Stimulated activated memory B cell treated with anti-CD40 and anti-IgM and Interleukin-4, amounts not matched to agents 10 μg/mL and 1 μg/mL and 100 μg/mL, for 72 hours (primary cell): ENCODE measurements around the gene KLF2.
A peak's percentile ranks its signal among the peaks of the same experiment; 100 is the strongest.
"Not testable (repeated sequence)": the region's sequence is repeated elsewhere in the genome, so short reads cannot be mapped to it uniquely, and the experiment has no call there.

Source experiments
- ATAC-seq: fragments of 150-1000 bp; cut with Tn5 transposase; 2 replicates; pipeline ENCODE4 v1.10.0; 2021
- H3K27ac Mint-ChIP-seq: one replicate; pipeline ENCODE4 v1.8.0; 2022; ENCODE audit warnings: mild to moderate bottlenecking, mixed read lengths
- H3K27me3 Mint-ChIP-seq: one replicate; pipeline ENCODE4 v1.8.0; 2022; ENCODE audit warnings: mixed read lengths
- H3K36me3 Mint-ChIP-seq: one replicate; pipeline ENCODE4 v1.8.0; 2022; ENCODE audit warnings: mixed read lengths
- H3K4me1 Mint-ChIP-seq: one replicate; pipeline ENCODE4 v1.8.0; 2022; ENCODE audit warnings: mixed read lengths
- H3K4me3 Mint-ChIP-seq: one replicate; pipeline ENCODE4 v1.8.0; 2022; ENCODE audit warnings: mild to moderate bottlenecking, moderate library complexity, mixed read lengths
- H3K9me3 Mint-ChIP-seq: one replicate; pipeline ENCODE4 v1.8.0; 2022; ENCODE audit warnings: mixed read lengths

Gene KLF2

DNA sequence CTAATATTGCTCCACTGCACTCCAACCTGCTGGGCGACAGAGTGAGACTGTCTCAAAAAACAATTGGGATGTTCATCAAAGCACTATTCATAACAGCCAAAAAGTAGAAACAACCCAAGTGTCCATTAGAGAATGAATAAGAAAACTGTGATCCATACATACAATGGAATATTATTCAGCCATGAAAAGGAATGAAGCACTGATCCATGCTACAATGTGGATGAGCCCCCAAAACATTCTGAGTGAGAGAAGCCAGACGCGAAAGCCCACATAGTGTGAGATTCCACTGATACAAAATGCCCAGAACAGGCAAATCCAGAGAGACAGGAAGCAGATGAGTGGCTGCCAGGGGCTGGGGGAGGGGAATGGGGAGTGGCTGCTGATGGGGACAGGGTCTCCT, 16.0 kb downstream of the KLF2 start:
- Mint-ChIP-seq H3K36me3 (no peaks in the 10 kb centered on the region), H3K4me3 (no peak overlapping the region), H3K27me3 (no peaks in the 10 kb centered on the region), H3K9me3 (no peaks in the 10 kb centered on the region), H3K4me1 (peaks cover 59% of the 10 kb centered on the region), H3K27ac (no peak overlapping the region)
- ATAC-seq = no peak

DNA sequence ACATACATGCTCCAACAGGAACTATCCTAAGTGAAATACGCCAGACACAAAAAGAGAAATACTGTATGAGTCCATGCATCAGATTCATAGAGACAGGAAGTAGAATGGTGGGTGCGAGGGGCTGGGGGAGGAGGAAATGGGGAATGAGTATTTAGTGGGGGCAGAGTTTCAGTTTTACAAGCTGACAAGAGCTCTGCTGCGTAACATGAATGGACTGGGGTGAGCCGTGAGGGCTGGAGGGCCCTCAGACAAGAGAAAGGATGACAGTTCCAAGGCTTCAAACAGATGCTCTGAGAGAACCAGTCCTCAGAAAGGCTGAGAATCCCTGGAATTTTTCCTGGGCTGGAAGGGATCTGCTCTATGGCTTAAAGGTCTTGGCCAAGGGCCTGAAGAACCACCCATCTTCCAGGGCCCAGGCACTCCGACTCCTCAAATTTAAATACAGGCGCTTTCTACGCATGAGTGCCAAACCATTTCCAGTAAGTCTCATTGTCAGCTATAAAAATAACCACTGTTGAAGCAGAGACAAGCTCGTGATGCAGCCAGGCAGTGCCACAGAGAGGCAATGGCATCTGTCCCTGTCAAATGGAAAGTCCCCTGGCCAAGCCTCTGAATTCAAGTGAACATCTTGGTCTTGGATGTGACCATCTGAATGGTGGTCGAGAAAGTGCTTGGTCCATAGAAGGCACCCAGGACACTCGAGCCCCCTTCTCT, 17.5 kb downstream of the KLF2 start:
- no peaks in the 10 kb centered on the region for H3K9me3 Mint-ChIP-seq
- H3K4me3 Mint-ChIP-seq = peak overlapping the region; percentile 50
- H3K27ac Mint-ChIP-seq = peak overlapping the region; percentile 92
- no peaks in the 10 kb centered on the region for H3K36me3 Mint-ChIP-seq
- ATAC-seq = peak; percentile 90
- H3K27me3 Mint-ChIP-seq = no peaks in the 10 kb centered on the region
- peaks cover 54% of the 10 kb centered on the region for H3K4me1 Mint-ChIP-seq

GRCh38 chr19:16343156-16343555, 18.5 kb downstream of the KLF2 start:
- H3K27ac Mint-ChIP-seq = peak overlapping the region; percentile 92
- no peak for ATAC-seq
- H3K36me3 Mint-ChIP-seq = no peaks in the 10 kb centered on the region
- H3K27me3 Mint-ChIP-seq = no peaks in the 10 kb centered on the region
- no peaks in the 10 kb centered on the region for H3K9me3 Mint-ChIP-seq
- H3K4me1 Mint-ChIP-seq = peaks cover 44% of the 10 kb centered on the region
- no peak overlapping the region for H3K4me3 Mint-ChIP-seq

- H3K9me3 Mint-ChIP-seq = no peaks in the 10 kb centered on the region
- H3K4me1 Mint-ChIP-seq = peaks cover 33% of the 10 kb centered on the region
- no peaks in the 10 kb centered on the region for H3K27me3 Mint-ChIP-seq
- no peak overlapping the region for H3K4me3 Mint-ChIP-seq
- ATAC-seq = no peak
- peak overlapping the region; percentile 17 for H3K27ac Mint-ChIP-seq
- peaks cover 4% of the 10 kb centered on the region for H3K36me3 Mint-ChIP-seq
Measured at GRCh38 chr19:16345457-16345856, 20.8 kb downstream of the KLF2 start.

GRCh38 chr19:16347099-16347498, 22.5 kb downstream of the KLF2 start:
- H3K36me3 Mint-ChIP-seq, H3K9me3 Mint-ChIP-seq, ATAC-seq, H3K27me3 Mint-ChIP-seq, H3K4me3 Mint-ChIP-seq, H3K27ac Mint-ChIP-seq: not testable (repeated sequence)
- H3K4me1 Mint-ChIP-seq = peaks cover 37% of the 10 kb centered on the region

- no peaks in the 10 kb centered on the region for H3K9me3 Mint-ChIP-seq
- H3K4me1 Mint-ChIP-seq = peaks cover 36% of the 10 kb centered on the region
- ATAC-seq = no peak
- no peak overlapping the region for H3K27ac Mint-ChIP-seq
- no peaks in the 10 kb centered on the region for H3K27me3 Mint-ChIP-seq
- peaks cover 9% of the 10 kb centered on the region for H3K36me3 Mint-ChIP-seq
- no peak overlapping the region for H3K4me3 Mint-ChIP-seq
Measured at GRCh38 chr19:16347706-16348105, 23.1 kb downstream of the KLF2 start.

DNA sequence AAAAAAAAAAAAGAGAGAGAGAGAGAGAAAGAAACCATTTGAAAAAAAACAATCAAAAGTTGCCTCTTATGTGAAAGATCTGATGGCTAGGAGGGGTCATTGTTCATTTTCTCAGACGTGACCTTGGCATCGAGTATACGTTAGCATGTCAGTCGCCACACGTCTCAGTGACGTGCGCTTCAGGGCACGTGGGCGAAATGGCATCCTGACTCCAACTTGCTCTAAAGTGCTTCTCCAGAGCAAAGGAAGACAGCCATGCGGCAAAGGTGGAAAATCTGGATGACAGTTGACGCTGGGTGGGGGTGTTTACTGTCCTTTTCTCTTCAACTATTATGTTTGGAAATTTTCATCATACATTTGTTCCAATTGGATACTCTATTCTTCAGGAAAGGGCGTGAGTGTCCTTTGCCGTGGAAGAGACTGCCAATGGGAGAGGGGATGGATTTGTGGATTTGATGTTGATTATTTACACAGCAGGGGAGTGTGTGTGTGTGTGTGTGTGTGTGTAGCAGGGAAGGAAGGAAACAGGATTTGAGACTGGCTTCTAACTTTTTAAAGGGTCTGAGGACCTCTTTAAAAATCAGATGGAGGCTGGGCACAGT, 25.0 kb downstream of the KLF2 start:
- Mint-ChIP-seq H3K4me3 (peak overlapping the region; percentile 32), H3K4me1 (peaks cover 35% of the 10 kb centered on the region), H3K9me3 (no peaks in the 10 kb centered on the region), H3K27me3 (no peaks in the 10 kb centered on the region), H3K36me3 (peaks cover 9% of the 10 kb centered on the region), H3K27ac (no peak overlapping the region)
- no peak for ATAC-seq

DNA sequence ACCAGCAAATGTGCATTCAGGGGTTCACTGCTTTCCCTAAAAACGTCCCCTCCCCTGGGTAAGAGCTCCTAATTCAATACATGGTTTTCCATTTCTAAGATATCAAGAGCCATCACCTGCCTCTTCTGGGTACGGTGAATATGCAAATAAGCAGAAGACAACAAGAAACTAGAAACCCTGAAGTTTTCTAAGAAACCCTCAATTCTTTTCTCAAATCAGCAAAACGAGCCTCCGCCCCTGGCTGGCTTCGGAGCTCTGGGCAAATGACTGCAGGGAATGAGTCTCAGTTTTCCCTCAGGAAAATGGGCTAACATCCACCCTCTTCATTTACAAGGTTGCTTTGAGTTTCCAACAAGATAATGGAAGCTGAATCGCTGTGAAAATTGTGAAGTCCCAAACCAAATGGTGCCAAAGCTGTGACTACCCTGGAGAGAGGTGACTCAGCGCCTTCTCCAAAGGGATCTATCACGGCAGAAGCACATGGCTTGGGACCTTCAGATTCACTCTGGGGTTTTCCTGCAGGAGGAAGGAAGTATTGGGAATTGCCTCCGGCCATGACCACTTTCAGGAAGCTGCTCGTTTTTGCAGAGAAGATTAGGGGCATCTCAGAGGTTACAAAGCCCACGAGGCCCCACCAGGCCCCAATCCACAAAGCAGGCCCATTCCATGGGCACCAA, 26.6 kb downstream of the KLF2 start:
- peak overlapping the region; percentile 44 for H3K4me3 Mint-ChIP-seq
- peak overlapping the region; percentile 36 for H3K27ac Mint-ChIP-seq
- ATAC-seq = no peak
- peaks cover 17% of the 10 kb centered on the region for H3K36me3 Mint-ChIP-seq
- peaks cover 48% of the 10 kb centered on the region for H3K4me1 Mint-ChIP-seq
- H3K27me3 Mint-ChIP-seq = no peaks in the 10 kb centered on the region
- no peaks in the 10 kb centered on the region for H3K9me3 Mint-ChIP-seq

GRCh38 chr19:16355293-16356043, 30.8 kb downstream of the KLF2 start:
- Mint-ChIP-seq H3K9me3 (no peaks in the 10 kb centered on the region), H3K4me1 (peaks cover 70% of the 10 kb centered on the region), H3K27me3 (no peaks in the 10 kb centered on the region), H3K4me3 (peak overlapping the region; percentile 51), H3K36me3 (peaks cover 38% of the 10 kb centered on the region), H3K27ac (no peak overlapping the region)
- ATAC-seq = peak; percentile 64

- Mint-ChIP-seq H3K4me1 (peaks cover 67% of the 10 kb centered on the region), H3K36me3 (peaks cover 56% of the 10 kb centered on the region), H3K27ac (peak overlapping the region; percentile 66), H3K9me3 (no peaks in the 10 kb centered on the region), H3K4me3 (no peak overlapping the region), H3K27me3 (no peaks in the 10 kb centered on the region)
- no peak for ATAC-seq
Measured at GRCh38 chr19:16358456-16358855, 33.8 kb downstream of the KLF2 start.

DNA sequence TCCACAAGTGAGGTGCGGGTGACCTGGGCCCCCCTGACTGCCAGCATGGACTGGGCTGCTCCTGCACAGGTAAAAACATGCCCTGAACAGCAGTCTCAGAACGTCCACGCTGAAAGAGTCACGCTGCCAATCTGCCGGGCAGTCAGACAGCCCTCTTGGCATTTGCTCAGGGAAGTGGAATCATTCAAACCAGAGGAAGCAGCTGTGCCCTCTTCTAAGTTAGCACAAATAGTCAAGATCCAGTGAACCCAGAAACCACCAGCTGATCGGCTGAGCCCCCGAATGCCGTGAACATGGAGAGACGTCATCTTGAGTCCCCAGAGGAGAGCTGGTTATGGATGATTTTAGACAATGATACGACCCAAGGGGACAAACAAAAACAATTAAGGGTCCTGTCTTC, 34.4 kb downstream of the KLF2 start:
- Mint-ChIP-seq H3K27ac (peak overlapping the region; percentile 66), H3K36me3 (peaks cover 62% of the 10 kb centered on the region)

GRCh38 chr19:16359964-16360363, 35.3 kb downstream of the KLF2 start:
- Mint-ChIP-seq H3K4me1 (peaks cover 60% of the 10 kb centered on the region), H3K9me3 (no peaks in the 10 kb centered on the region), H3K27me3 (no peaks in the 10 kb centered on the region), H3K36me3 (peaks cover 62% of the 10 kb centered on the region), H3K4me3 (no peak overlapping the region), H3K27ac (no peak overlapping the region)
- ATAC-seq = no peak

More for the DNA sequence above, 34.4 kb downstream of the KLF2 start:
- H3K4me3 Mint-ChIP-seq = peak overlapping the region; percentile 11
- H3K4me1 Mint-ChIP-seq = peaks cover 67% of the 10 kb centered on the region
- peak; percentile 82 for ATAC-seq
- H3K27me3 Mint-ChIP-seq = no peaks in the 10 kb centered on the region
- H3K9me3 Mint-ChIP-seq = no peaks in the 10 kb centered on the region

- Mint-ChIP-seq H3K9me3 (no peaks in the 10 kb centered on the region), H3K36me3 (peaks cover 56% of the 10 kb centered on the region), H3K27ac (no peak overlapping the region), H3K4me3 (no peak overlapping the region), H3K4me1 (peaks cover 53% of the 10 kb centered on the region), H3K27me3 (no peaks in the 10 kb centered on the region)
- no peak for ATAC-seq
Measured at GRCh38 chr19:16360738-16361137, 36.1 kb downstream of the KLF2 start.

- Mint-ChIP-seq H3K27me3 (no peaks in the 10 kb centered on the region), H3K4me3 (no peak overlapping the region)
- ATAC-seq = no peak
Measured at GRCh38 chr19:16361254-16361653, 36.6 kb downstream of the KLF2 start.

DNA sequence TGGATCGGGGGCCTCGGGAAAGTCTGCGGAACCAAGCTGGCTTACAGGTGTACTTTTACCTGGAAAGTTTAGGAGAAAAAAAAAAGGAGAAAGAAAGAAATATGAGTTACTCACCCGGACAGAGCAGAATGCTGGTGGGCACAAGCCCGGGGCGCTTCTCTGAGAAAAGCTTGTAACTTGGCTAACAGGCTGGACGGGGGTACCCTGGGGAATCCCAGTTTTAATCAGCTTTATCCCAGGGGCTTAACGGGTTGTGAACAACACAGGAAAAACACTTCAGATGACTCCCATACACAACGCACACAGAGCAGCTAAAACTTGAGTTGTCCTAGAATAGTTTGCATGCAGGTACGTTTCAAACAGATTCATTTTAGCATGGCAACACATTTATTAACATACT, 37.3 kb downstream of the KLF2 start:
- Mint-ChIP-seq H3K27ac (no peak overlapping the region), H3K27me3 (no peaks in the 10 kb centered on the region), H3K4me3 (no peak overlapping the region), H3K36me3 (peaks cover 53% of the 10 kb centered on the region), H3K9me3 (no peaks in the 10 kb centered on the region), H3K4me1 (peaks cover 42% of the 10 kb centered on the region)
- ATAC-seq = no peak

More at GRCh38 chr19:16361254-16361653, 36.6 kb downstream of the KLF2 start:
- Mint-ChIP-seq H3K36me3 (peaks cover 54% of the 10 kb centered on the region), H3K27ac (no peak overlapping the region), H3K4me1 (peaks cover 48% of the 10 kb centered on the region), H3K9me3 (no peaks in the 10 kb centered on the region)
